K562 (cell line): Measurements from ENCODE around the gene POLRMT. TPM values are rescaled to one million over a fixed set of nuclear protein-coding genes. Genes with fewer than 3 reads are reported as not detected.
"Not testable (repeated sequence)": the region's sequence is repeated elsewhere in the genome, so short reads cannot be mapped to it uniquely, and the experiment has no call there.

Source experiments
- ATAC-seq: fragments of 200-7000 bp; cut with Tn5 transposase; 3 replicates; pipeline ENCODE4 v1.9.1; 2020; ENCODE audit warnings: moderate library complexity
- BruUV-seq: library from RNA; stranded (reverse); fragments of 400-500 nt; replicated peaks from 2 replicates; lab custom pipeline; 2021; lab: Mats Ljungman, UMichigan
- CTCF ChIA-PET: fragments of 300-600 bp; formaldehyde crosslinking; extraction: SDS; loops from one replicate; lab custom pipeline; 2021; ENCODE audit warnings: low intra/inter-chr PET ratio; lab: Yijun Ruan, JAX
- POLR2A ChIA-PET: fragments of 300-600, 350-650 bp; sonication (Branson Sonifier 250); formaldehyde crosslinking; extraction: SDS; loops from one replicate; lab custom pipeline; 2021; ENCODE audit warnings: antibody characterized with exemption, inconsistent platforms; lab: Yijun Ruan, JAX
- DNase-seq, 4 experiments: peaks; one replicate each; pipeline versions ENCODE4 v3.0.0 to v3.0.0-alpha.2; 2011 to 2018; ENCODE audit warnings: low spot score in 3 of 4, mixed read lengths in 3 of 4; ENCODE audit errors: extremely low read depth in 1 of 4
- FAIRE-seq: peaks from 2 replicates; lab custom pipeline; 2011; peaks lifted over from hg19 to GRCh38; lab: Jason Lieb, UNC
- H2AFZ ChIP-seq: 2 replicates; pipeline ENCODE4 v1.6.0; 2011; ENCODE audit warnings: low read depth, low read length, control low read depth, inconsistent platforms
- H3K27ac ChIP-seq: fragments of 200-600 bp; 3 replicates; pipeline ENCODE4 v1.8.0; 2011; ENCODE audit warnings: low read depth, mild to moderate bottlenecking, control low read depth, inconsistent platforms, low read length, moderate library complexity, mixed read lengths; ENCODE audit errors: extremely low read depth
- H3K27me3 ChIP-seq, 2 experiments: fragments of 300-600 bp in 1 of 2; 2 replicates in 1 of 2; 3 replicates in 1 of 2; pipeline versions ENCODE4 v1.6.0 to v1.8.0; 2011; ENCODE audit warnings: inconsistent platforms in 2 of 2, low read length in 2 of 2, mild to moderate bottlenecking in 1 of 2, mixed read lengths in 1 of 2, moderate library complexity in 1 of 2; ENCODE audit not compliant: control insufficient read depth in 2 of 2, insufficient read depth in 2 of 2
- H3K36me3 ChIP-seq: fragments of 300-600 bp; 3 replicates; pipeline ENCODE4 v1.8.0; 2011; ENCODE audit warnings: mild to moderate bottlenecking, low read length, inconsistent platforms; ENCODE audit not compliant: control insufficient read depth, insufficient read depth
- H3K4me1 ChIP-seq, 2 experiments: fragments of 200-600 bp in 1 of 2; replicated peaks in 1 of 2; 2 replicates in 1 of 2; 3 replicates in 1 of 2; pipeline versions ENCODE4 v1.5.1 to v1.8.0; 2011; ENCODE audit warnings: inconsistent platforms in 2 of 2, low read length in 2 of 2, mild to moderate bottlenecking in 1 of 2, mixed read lengths in 1 of 2, moderate library complexity in 1 of 2; ENCODE audit not compliant: control insufficient read depth in 2 of 2, insufficient read depth in 2 of 2
- H3K4me2 ChIP-seq: 2 replicates; pipeline ENCODE4 v1.6.1; 2011; ENCODE audit warnings: low read length, control low read depth, inconsistent platforms, mixed read lengths; ENCODE audit not compliant: insufficient read depth
- H3K4me3 ChIP-seq: fragments of 200-600 bp; sonication (generic), shearing (Covaris generic); 2 replicates; pipeline ENCODE4 v1.5.1; 2016; ENCODE audit warnings: control low read depth, inconsistent platforms
- H3K79me2 ChIP-seq: fragments of 200-600 bp; 3 replicates; pipeline ENCODE4 v1.8.0; 2011; ENCODE audit warnings: low read length, inconsistent platforms; ENCODE audit not compliant: control insufficient read depth, insufficient read depth
- H3K9ac ChIP-seq, 2 experiments: 2 replicates each; pipeline versions ENCODE4 v1.6.0 to v1.6.1; 2011; ENCODE audit warnings: low read depth in 2 of 2, low read length in 2 of 2, control low read depth in 1 of 2, inconsistent platforms in 1 of 2, mild to moderate bottlenecking in 1 of 2, mixed read lengths in 1 of 2; ENCODE audit not compliant: insufficient read depth in 1 of 2
- H3K9me1 ChIP-seq: one replicate; pipeline ENCODE4 v1.6.0; 2011; ENCODE audit warnings: inconsistent platforms, mild to moderate bottlenecking, low read length, moderate library complexity; ENCODE audit not compliant: control insufficient read depth, insufficient read depth
- H3K9me3 ChIP-seq: replicated peaks from 2 replicates; pipeline ENCODE4 v1.5.1; 2011; ENCODE audit warnings: low read depth, low read length, inconsistent platforms; ENCODE audit not compliant: control insufficient read depth, insufficient read depth
- H4K20me1 ChIP-seq: replicated peaks from 2 replicates; pipeline ENCODE4 v1.6.1; 2011; ENCODE audit warnings: low read length, inconsistent platforms, mixed read lengths; ENCODE audit not compliant: control insufficient read depth, insufficient read depth
- CUX1 ChIP-seq: fragments of 200-800 bp; sonication (Bioruptor generic); IDR thresholded peaks from 2 replicates; pipeline ENCODE4 v1.6.1; 2016; ENCODE audit warnings: missing genetic modification characterization, missing compliant biosample characterization
- RBFOX2 ChIP-seq: fragments of 200-400 bp; formaldehyde crosslinking; IDR thresholded peaks from 2 replicates; pipeline ENCODE4 v1.6.1; 2017; ENCODE audit warnings: low read depth, mild to moderate bottlenecking, low read length, moderate library complexity
- WGBS: fragments of 100-300 bp; shearing (Covaris generic); methylation state at CpG from one replicate; pipeline ENCODE4 v1.1.6; 2016; ENCODE audit warnings: low coverage, mixed read lengths; ENCODE audit not compliant: insufficient coverage; ENCODE audit errors: missing lambda C conversion rate; 5-methylcytosine and 5-hydroxymethylcytosine counted together
- in situ Hi-C: fragments of 300-500 bp; cut with MboI; formaldehyde crosslinking; loops from 4 replicates; pipeline ENCODE4 v1.15.0; 2018; ENCODE audit warnings: inconsistent platforms, mixed read lengths
- intact Hi-C: fragments of 100-400 bp; cut with micrococcal nuclease; formaldehyde crosslinking; loops from 2 replicates; pipeline ENCODE4 v1.14.2; 2022
- polyA plus RNA-seq, 8 experiments: library from polyadenylated mRNA; depleted of rRNA in 4 of 8; stranded (reverse) in 5 of 8; unstranded in 3 of 8; fragments of >200 nt; fragmentation: Nextera tagmentation in 2 of 8; fragmentation: Illumina TruSeq in 1 of 8; extraction: Ambion mirVana in 2 of 8; extraction: Trizol in 1 of 8; gene quantifications; 2 replicates each; pipeline versions ENCODE4 v1.2.1 to v1.2.3, GENCODE V29; 2011 to 2014; ENCODE audit warnings: inconsistent platforms in 1 of 8, missing spikeins in 1 of 8
- total RNA-seq, 7 experiments: library from RNA; depleted of rRNA in 6 of 7; stranded (reverse); fragments of >200 nt in 6 of 7; fragmentation: Illumina TruSeq in 2 of 7; extraction: Trizol in 2 of 7; gene quantifications; 2 replicates each; pipeline versions ENCODE4 v1.2.1 to v1.2.3, GENCODE V29; 2011 to 2021; ENCODE audit warnings: low replicate concordance in 1 of 7

POLRMT gene
- total and polyA plus RNA-seq, 9 of the 15 experiments (the other 6 are each of a cell fraction or from before 2014, with no cell fraction given), result 30.3 to 144 (median 68.0) TPM

- no peak for TF ChIP-seq CUX1 (CRISPR knock-in tag)
These were observed 3.2 kb downstream of the POLRMT start (continued) for GRCh38 chr19:629961-630714.

- H3K9ac ChIP-seq, H4K20me1 ChIP-seq, BruUV-seq, CTCF ChIA-PET, H3K4me3 ChIP-seq, intact Hi-C loops, H2AFZ ChIP-seq, H3K9me1 ChIP-seq, H3K27me3 ChIP-seq, ATAC-seq, H3K4me2 ChIP-seq, DNase-seq, POLR2A ChIA-PET, H3K9me3 ChIP-seq, FAIRE-seq, H3K27ac ChIP-seq, in situ Hi-C loops: not testable (repeated sequence)
- Histone ChIP-seq H3K79me2 (peaks cover 50% of the 10 kb centered on the region), H3K4me1 (peaks cover 0 to 48% of the 10 kb centered on the region in 2 experiments; a peak in 4 of 5 replicates), H3K36me3 (peaks cover 63% of the 10 kb centered on the region; the same call in 2 of the 3 replicates)
- TF ChIP-seq RBFOX2, result peak; percentile 5; the same call in 1 of the 2 replicates
- 97% methylated on average over 22 of the region's 25 CpGs for WGBS
These were observed 3.8 kb downstream of the POLRMT start for GRCh38 chr19:629515-629914.
